Frontal cortex (tissue), 4 donors: ENCODE data around the gene ASCC3. TPM values are rescaled to one million over a fixed set of nuclear protein-coding genes. Genes with fewer than 3 reads are reported as not detected.

Source experiments
- DNase-seq, 2 donors: peaks; one replicate each; pipeline ENCODE4 v3.0.0; 2012; ENCODE audit warnings: low spot score in 2 of 2
- FAIRE-seq: peaks from 2 replicates; lab custom pipeline; 2012; peaks lifted over from hg19 to GRCh38; lab: Jason Lieb, UNC
- total RNA-seq: library from RNA; depleted of rRNA; stranded (reverse); fragments of >200 nt; gene quantifications from one replicate; pipeline ENCODE4 v1.2.3, GENCODE V29; 2014
- donor health status: control.
- donor health status: control.
- donor health status: control.

Gene ASCC3
- total RNA-seq, 1 donor from 2014 or later: 33.0 TPM

DNA sequence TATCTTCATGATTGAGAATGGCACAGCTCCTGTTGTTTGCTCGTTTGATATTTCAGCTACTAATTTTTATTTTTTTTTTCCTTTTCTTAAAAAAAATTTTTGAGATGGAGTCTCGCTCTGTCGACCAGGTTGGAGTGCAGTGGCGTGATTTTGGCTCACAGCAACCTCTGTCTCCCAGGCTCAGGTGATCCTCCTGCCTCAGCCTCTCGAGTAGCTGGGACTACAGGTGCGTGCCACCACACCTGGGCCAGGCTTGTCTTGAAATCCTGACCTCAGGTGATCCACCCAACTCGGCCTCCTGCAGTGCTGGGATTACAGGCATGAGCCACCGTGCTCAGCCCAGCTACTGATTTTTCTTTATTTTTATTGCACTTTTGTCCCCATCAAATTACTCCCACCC lies 266.2 kb downstream of the ASCC3 start:
- FAIRE-seq (no peak), DNase-seq (no peak)

GRCh38 chr6:100614386-100614785 lies 266.7 kb downstream of the ASCC3 start:
- FAIRE-seq: no peak
- DNase-seq: no peak

DNA sequence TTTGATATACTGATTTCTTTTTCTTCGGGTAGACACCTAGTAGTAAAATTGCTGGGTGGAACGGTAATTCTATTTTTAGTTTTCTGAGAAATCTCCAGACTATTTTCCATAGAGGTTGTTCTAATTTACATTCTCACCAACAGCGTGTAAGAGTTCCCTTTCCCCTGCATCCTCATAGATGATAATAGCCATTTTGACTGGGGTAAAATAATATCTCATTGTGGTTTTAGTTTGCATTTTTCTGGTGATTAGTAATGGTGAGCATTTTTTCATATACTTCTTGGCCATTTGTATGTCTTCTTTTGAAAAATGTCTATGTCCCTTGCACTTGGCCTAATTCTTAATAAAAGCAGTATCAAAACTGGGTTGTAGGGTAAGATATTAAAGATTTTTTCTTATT lies 267.5 kb downstream of the ASCC3 start:
- no peak for FAIRE-seq

GRCh38 chr6:100612094-100612493 lies 269.0 kb downstream of the ASCC3 start:
- no peak for DNase-seq
- FAIRE-seq: no peak

More for the DNA sequence above, 267.5 kb downstream of the ASCC3 start:
- DNase-seq: no peak

DNA sequence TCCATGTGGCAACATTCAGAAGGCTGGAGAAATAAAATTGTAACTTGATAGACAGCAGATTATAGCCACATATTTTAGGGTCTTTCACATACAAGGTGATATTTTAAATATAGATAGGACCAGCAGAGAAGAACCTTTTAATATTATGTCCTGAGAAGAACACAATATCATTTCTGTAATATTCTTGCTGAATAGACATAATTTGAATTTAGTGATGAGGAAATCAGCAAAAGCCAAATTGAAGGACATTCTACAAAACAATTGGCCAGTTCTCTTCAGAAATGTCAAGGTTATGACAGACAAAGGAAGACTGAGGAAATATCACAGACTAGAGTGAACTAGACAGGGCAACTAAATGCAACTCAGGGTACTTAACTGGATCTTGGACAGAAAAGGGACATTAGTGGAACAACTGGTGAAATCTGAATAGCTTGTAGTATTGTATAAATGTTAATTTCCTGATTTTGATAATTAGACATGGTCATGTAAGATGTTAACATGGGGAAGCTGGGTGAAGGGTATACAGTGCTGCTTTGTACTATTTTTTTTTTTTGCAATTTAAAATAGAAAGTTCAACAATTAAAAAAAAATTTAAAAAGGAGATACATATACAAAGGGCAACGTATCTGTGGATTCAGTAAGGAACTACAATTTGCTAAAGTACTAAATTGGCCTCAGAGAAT lies 281.9 kb downstream of the ASCC3 start:
- DNase-seq: no peak
- FAIRE-seq: no peak

DNA sequence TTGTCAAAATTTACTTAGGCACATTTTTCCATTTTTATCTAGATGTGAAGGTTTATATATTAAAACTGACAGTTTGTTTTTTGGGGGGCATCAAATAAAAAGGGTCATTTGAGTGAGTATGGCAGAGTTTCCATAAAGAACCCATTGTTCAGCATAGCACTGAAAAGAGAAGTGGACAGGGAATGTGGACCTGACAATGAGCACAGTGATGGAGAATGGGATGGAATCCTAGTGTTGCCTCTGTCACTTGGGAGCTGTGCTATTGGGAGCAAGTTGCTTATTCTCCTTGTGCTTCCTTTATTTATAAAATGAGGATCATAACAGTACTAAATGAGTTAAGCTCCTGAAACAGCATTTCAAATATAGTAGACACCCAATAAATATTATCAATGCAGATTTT lies 285.7 kb downstream of the ASCC3 start:
- DNase-seq: no peak
- no peak for FAIRE-seq

DNA sequence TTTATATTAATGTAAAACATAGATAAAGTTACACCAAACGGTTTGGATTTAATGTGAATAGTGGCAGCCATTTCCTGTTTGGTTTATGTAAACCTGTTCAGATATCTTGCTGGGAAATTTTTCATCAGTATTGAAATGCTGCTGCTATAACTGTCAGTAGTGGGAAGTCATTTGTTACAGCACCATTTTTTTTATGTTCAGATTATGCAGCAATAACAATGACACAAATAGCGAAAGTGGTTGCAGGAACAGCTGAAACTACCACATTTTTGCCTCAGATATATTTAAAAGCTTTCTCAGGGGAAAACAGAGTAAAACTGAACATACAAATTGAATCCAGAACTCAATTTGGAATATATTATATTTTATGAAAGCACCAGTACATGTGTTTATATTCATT lies 287.6 kb downstream of the ASCC3 start:
- no peak for FAIRE-seq

DNA sequence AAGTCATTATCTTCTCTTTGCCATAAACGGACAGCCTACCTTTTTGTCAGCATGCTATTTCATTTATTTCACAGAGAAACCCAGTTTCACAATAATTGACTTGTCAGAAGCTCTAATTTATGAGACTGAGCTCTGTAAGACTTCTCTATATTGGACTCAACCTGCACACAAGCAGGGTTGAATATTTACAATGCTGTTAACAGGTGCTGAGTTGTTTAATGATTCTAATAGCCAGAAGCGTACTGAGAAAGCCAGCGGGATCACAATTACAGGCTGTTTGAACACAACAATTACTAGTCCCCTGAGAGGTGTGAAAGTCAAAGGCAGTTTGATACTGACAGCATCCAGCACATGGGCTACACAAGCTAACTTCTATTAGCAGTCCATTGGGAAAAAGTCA lies 288.2 kb downstream of the ASCC3 start:
- no peak for FAIRE-seq
- DNase-seq: no peak

More for the DNA sequence above, 287.6 kb downstream of the ASCC3 start:
- DNase-seq: no peak

- no peak for FAIRE-seq
- no peak for DNase-seq
These were observed 303.7 kb downstream of the ASCC3 start for GRCh38 chr6:100577425-100577824.

GRCh38 chr6:100575921-100576320 lies 305.2 kb downstream of the ASCC3 start:
- FAIRE-seq: no peak
- no peak for DNase-seq

DNA sequence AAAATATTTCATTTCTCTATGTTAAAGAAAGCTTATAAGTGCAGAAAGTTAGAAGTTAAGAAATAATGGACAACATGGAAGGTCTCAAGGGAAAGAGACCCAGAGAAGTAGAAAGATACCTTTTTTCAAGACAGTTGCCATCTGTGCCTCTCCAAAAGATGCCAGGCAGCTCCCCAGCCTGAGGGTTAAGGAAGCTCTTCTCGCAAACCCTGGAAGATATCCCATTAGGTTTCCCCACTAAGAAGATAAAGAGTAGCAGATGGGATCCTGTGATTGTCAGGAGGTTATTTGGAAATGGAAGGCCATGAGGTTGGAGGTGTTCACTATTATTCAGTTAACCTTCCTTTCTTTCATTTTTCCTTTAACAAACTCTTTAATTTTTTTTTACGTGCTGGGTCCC lies 306.3 kb downstream of the ASCC3 start:
- DNase-seq: no peak
- no peak for FAIRE-seq

GRCh38 chr6:100573166-100573565 lies 308.0 kb downstream of the ASCC3 start:
- DNase-seq (no peak), FAIRE-seq (no peak)

- no peak for FAIRE-seq
- no peak for DNase-seq
These were observed 312.9 kb downstream of the ASCC3 start for GRCh38 chr6:100568255-100568654.

- DNase-seq: no peak
- no peak for FAIRE-seq
These were observed 314.6 kb downstream of the ASCC3 start for GRCh38 chr6:100566563-100566962.

DNA sequence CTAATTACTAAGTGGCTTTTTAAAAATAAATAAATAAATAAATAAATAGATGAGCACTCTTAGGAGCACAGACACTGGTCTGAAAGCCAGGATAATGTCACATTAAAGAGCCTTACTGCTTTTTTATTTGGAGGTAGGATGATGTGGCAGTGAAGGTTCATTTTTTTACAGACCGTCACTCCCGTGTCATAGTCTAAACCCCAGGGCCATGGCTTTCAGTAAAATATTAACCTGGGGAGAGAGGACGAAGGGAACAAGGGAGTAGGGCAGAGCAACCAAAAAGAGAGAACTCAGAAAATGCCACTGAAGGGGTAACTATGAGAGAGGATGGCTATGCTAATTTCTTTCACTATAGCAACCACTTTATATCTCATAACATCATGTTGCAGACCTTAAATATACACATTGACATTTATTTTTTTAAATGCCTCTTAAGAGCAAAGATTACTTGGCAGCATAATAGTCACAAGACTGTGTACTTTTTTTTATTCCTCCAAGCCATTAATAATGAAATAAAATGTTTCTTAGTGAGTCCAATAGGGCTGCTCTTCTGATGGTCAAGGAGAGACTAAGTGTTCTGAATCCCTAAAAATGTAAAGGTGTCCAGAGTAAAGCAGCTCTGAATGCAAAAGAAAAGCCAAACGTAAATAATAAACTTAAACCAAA lies 315.6 kb downstream of the ASCC3 start:
- FAIRE-seq (no peak), DNase-seq (no peak)

DNA sequence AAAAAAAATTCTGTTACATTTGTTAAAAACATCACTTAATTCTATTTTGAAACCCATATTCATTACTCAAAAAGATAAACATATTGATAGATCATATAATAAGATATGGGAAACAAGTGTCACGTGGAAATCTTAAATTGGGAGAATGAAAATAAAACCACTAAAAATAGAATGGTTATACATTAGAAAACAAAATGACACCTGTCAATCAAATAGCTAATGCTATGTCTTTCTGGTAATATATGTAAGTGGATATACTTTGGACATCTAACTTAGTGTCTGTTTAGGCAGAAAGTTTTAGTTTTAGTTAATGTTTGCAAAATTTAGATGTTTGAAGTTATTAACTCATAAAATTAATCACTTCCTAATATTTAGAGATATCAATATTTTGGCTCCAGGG lies 321.3 kb downstream of the ASCC3 start:
- no peak for DNase-seq
- peak; percentile 6 for FAIRE-seq

- FAIRE-seq (no peak), DNase-seq (no peak)
These were observed 326.9 kb downstream of the ASCC3 start for GRCh38 chr6:100554228-100554627.

DNA sequence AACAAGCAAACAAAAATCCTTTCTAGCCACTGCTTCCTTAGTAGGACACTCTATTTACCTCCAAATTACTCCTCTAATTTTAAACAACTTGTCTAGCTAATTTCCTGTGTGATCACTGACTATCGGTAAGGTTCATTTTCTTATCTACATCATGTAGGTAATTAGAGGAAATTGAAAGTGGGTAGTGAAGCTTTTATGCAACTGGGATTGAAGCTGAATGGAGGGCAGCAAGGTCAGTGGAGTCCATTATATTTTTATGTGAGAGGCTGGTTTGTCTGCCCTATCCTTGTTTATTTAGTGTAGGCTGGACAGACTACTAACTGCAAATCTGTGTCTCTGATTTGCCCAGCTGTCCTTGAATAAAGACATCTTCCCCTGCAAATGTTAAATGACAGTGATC lies 327.9 kb downstream of the ASCC3 start:
- no peak for FAIRE-seq
- DNase-seq: no peak

- no peak for DNase-seq
- no peak for FAIRE-seq
These were observed 331.5 kb downstream of the ASCC3 start for GRCh38 chr6:100549406-100550167.

GRCh38 chr6:100538086-100538485 lies 343.0 kb downstream of the ASCC3 start:
- DNase-seq (no peak), FAIRE-seq (no peak)

- FAIRE-seq: no peak
- no peak for DNase-seq
These were observed 362.5 kb downstream of the ASCC3 start for GRCh38 chr6:100518588-100518987.
